Adipocyte (in vitro differentiated cells): ENCODE data around the gene PPIC.
A peak's percentile ranks its signal among the peaks of the same experiment; 100 is the strongest.

Experiments used
- DNase-seq: peaks from one replicate; pipeline ENCODE4 v3.0.0-alpha.2; 2015; ENCODE audit warnings: low read depth
- H3K27me3 ChIP-seq: replicated peaks from 2 replicates; pipeline ENCODE4 v1.7.0; 2013; ENCODE audit warnings: mild to moderate bottlenecking, low read length, moderate library complexity; ENCODE audit not compliant: control insufficient read depth, insufficient read depth
- H3K36me3 ChIP-seq: 2 replicates; pipeline ENCODE4 v1.7.0; 2013; ENCODE audit warnings: low read length, mild to moderate bottlenecking, moderate library complexity; ENCODE audit not compliant: control insufficient read depth, insufficient read depth, severe bottlenecking
- H3K4me1 ChIP-seq: 2 replicates; pipeline ENCODE4 v1.7.0; 2013; ENCODE audit warnings: mild to moderate bottlenecking, low read length, moderate library complexity; ENCODE audit not compliant: control insufficient read depth, insufficient read depth
- H3K4me3 ChIP-seq: 2 replicates; pipeline ENCODE4 v1.7.0; 2013; ENCODE audit warnings: mild to moderate bottlenecking, low read length, moderate library complexity
- H3K9ac ChIP-seq: 2 replicates; pipeline ENCODE4 v1.7.0; 2013; ENCODE audit warnings: mild to moderate bottlenecking, low read length, moderate library complexity
- H3K9me3 ChIP-seq: 2 replicates; pipeline ENCODE4 v1.7.0; 2013; ENCODE audit warnings: mild to moderate bottlenecking, low read length, moderate library complexity; ENCODE audit not compliant: control insufficient read depth

PPIC gene

GRCh38 chr5:123047706-123048105, 11.2 kb upstream of the PPIC start:
- no peaks in the 10 kb centered on the region for H3K27me3 ChIP-seq
- no peaks in the 10 kb centered on the region for H3K4me1 ChIP-seq
- H3K9ac ChIP-seq: no peak overlapping the region
- H3K9me3 ChIP-seq: peaks cover 22% of the 10 kb centered on the region
- no peaks in the 10 kb centered on the region for H3K36me3 ChIP-seq
- DNase-seq: peak; percentile 10
- H3K4me3 ChIP-seq: no peak overlapping the region

DNA sequence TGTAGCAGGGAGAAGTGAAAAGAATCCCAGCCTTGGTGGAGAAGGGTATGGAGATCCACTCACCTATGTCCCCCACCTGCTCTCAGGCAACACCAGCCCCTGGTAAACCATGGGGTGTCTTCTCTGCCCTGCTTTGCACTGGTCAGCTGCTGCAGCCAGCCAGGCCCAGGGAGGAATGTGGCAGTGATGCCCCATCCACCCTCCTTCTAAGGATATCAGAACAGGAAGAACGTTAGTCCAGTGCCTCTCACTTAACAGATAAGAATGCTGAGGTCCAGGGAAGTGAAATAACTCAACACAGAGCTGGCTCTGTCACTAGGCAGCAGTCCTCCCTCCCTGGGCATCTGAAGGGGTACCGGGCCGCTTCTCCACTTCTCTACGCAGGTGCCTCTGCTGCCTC, 9.7 kb upstream of the PPIC start:
- Histone ChIP-seq H3K4me1 (no peaks in the 10 kb centered on the region), H3K36me3 (no peaks in the 10 kb centered on the region), H3K27me3 (no peaks in the 10 kb centered on the region), H3K9me3 (peaks cover 10% of the 10 kb centered on the region), H3K4me3 (no peak overlapping the region), H3K9ac (no peak overlapping the region)
- no peak for DNase-seq

- no peaks in the 10 kb centered on the region for H3K36me3 ChIP-seq
- H3K27me3 ChIP-seq: no peaks in the 10 kb centered on the region
- DNase-seq: no peak
- H3K4me1 ChIP-seq: no peaks in the 10 kb centered on the region
- no peak overlapping the region for H3K9ac ChIP-seq
- no peak overlapping the region for H3K4me3 ChIP-seq
- H3K9me3 ChIP-seq: no peaks in the 10 kb centered on the region
These were observed 8.5 kb upstream of the PPIC start for GRCh38 chr5:123044926-123045617.

DNA sequence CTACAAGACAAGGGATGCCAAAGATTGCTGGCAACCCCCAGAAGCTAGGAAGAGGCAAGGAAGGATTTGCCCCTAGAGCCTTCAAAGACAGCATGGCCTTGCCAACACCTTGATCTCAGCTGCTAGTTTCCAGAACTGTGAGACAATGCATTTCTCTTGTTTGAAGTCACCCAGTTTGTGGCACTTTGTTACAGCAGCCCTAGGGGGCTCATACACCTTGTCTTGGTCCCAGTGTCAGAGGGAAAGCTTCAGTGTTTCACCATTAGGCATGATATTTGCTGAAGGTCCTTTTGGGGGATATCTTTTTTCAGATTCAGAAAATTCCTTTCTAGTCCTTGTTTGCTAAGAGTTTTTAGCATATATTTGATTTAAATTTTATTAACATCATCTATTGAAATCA, 3.1 kb upstream of the PPIC start:
- Histone ChIP-seq H3K36me3 (no peaks in the 10 kb centered on the region), H3K9ac (no peak overlapping the region), H3K4me1 (peaks cover 5% of the 10 kb centered on the region), H3K4me3 (no peak overlapping the region), H3K27me3 (no peaks in the 10 kb centered on the region), H3K9me3 (no peaks in the 10 kb centered on the region)
- DNase-seq: no peak

GRCh38 chr5:123037104-123037418, 536 bp upstream of the PPIC start:
- peaks cover 12% of the 10 kb centered on the region for H3K4me1 ChIP-seq
- H3K36me3 ChIP-seq: no peaks in the 10 kb centered on the region
- peak overlapping the region; percentile 92 for H3K9ac ChIP-seq
- no peak for DNase-seq
- peak overlapping the region; percentile 92 for H3K4me3 ChIP-seq
- H3K9me3 ChIP-seq: no peaks in the 10 kb centered on the region
- H3K27me3 ChIP-seq: no peaks in the 10 kb centered on the region

- H3K9ac ChIP-seq: peak overlapping the region; percentile 92
- peaks cover 12% of the 10 kb centered on the region for H3K4me1 ChIP-seq
- H3K9me3 ChIP-seq: no peaks in the 10 kb centered on the region
- H3K36me3 ChIP-seq: no peaks in the 10 kb centered on the region
- DNase-seq: peak; percentile 82
- no peaks in the 10 kb centered on the region for H3K27me3 ChIP-seq
- peak overlapping the region; percentile 92 for H3K4me3 ChIP-seq
These were observed 571 bp downstream of the PPIC start for GRCh38 chr5:123035918-123036390.

DNA sequence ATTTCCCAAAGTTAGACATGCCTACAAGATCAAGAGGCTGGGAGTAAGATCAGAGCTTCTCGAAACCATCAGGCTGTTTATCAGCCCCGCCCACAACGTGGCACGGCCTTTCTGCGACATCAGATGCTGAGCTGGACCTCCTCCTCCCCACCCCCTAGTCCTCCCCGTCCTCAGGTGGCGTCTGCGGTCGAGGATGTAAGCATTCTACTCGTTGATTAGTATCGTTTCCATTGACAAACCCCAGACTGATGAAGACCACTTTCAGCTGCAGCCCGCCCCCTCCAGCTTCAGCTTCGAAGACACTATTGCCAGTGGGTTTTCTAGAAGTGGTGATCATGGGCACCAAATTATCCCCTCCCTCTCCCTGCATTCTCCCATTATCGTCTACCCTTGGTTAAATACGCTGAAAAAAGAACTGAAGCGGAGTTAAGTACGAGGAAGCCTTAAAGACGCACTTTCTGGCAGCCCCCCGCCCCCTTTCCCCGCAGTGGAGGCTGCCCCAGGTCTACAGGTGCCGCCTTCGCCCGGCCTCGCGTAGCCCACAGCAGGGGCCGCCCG, 1.1 kb downstream of the PPIC start:
- H3K27me3 ChIP-seq: no peaks in the 10 kb centered on the region
- no peaks in the 10 kb centered on the region for H3K36me3 ChIP-seq
- H3K9me3 ChIP-seq: no peaks in the 10 kb centered on the region
- DNase-seq: peak; percentile 61
- peak overlapping the region; percentile 92 for H3K4me3 ChIP-seq
- H3K9ac ChIP-seq: peak overlapping the region; percentile 92
- peaks cover 12% of the 10 kb centered on the region for H3K4me1 ChIP-seq

DNA sequence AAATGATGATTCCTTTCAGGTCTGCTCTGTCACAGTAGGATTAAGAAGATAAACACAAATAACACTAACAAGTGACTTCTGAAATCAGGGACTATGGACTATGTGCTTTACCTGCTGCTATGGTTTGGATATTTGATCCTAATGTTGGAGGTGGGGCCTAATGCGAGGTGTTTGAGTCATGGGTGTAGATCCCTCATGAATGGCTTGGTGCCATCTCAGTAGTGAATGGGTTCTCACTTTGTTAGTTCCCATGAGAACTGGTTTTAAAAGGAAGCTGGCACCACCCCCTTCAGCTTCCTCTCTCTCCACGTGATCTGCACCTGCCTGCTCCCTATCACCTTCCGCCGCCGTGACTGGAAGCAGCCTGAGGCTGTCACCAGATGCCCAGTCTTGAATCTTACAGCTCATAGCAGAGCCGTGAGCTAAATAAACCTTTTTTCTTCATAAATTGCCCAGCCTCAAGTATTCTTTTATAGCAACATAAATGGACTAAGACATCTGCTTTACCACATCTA, 3.3 kb downstream of the PPIC start:
- no peaks in the 10 kb centered on the region for H3K9me3 ChIP-seq
- peaks cover 8% of the 10 kb centered on the region for H3K36me3 ChIP-seq
- H3K4me1 ChIP-seq: peaks cover 12% of the 10 kb centered on the region
- no peak for DNase-seq
- no peak overlapping the region for H3K9ac ChIP-seq
- no peaks in the 10 kb centered on the region for H3K27me3 ChIP-seq
- no peak overlapping the region for H3K4me3 ChIP-seq

- Histone ChIP-seq H3K27me3 (no peaks in the 10 kb centered on the region), H3K9ac (no peak overlapping the region), H3K4me3 (no peak overlapping the region), H3K4me1 (peaks cover 7% of the 10 kb centered on the region), H3K9me3 (no peaks in the 10 kb centered on the region), H3K36me3 (peaks cover 47% of the 10 kb centered on the region)
- no peak for DNase-seq
These were observed 8.3 kb downstream of the PPIC start for GRCh38 chr5:123028222-123028621.

- DNase-seq: no peak
- H3K4me3 ChIP-seq: no peak overlapping the region
- H3K9me3 ChIP-seq: no peaks in the 10 kb centered on the region
- H3K36me3 ChIP-seq: no peaks in the 10 kb centered on the region
- no peaks in the 10 kb centered on the region for H3K4me1 ChIP-seq
- no peak overlapping the region for H3K9ac ChIP-seq
- no peaks in the 10 kb centered on the region for H3K27me3 ChIP-seq
These were observed 21.8 kb downstream of the PPIC start for GRCh38 chr5:123014689-123015088.

DNA sequence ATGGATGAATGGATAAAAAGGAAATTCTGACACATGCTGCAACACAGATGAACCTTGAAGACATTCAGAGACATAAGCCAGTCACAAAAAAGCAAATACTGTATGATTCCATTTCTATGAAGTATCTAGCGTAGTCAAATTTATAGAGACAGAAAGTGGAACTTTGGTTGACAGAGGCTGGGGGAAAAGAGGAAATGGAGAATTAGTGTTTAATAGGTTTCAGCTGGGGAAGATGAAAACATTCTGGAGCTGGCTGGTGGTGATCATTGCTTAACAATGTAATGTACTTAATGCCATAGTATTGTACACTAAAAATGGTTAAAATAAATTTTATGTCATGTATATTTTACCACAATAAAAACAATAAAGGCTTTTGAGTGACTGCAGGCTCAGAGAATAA, 24.2 kb downstream of the PPIC start:
- H3K27me3 ChIP-seq: no peaks in the 10 kb centered on the region
- no peaks in the 10 kb centered on the region for H3K9me3 ChIP-seq
- peaks cover 14% of the 10 kb centered on the region for H3K36me3 ChIP-seq
- H3K4me1 ChIP-seq: no peaks in the 10 kb centered on the region
- peak; percentile 69 for DNase-seq
- H3K9ac ChIP-seq: no peak overlapping the region
- H3K4me3 ChIP-seq: no peak overlapping the region
